Mucosa of gallbladder (tissue), 1 donor: ENCODE data around the gene LRRC8A. TPM values are rescaled to one million over a fixed set of nuclear protein-coding genes. Genes with fewer than 3 reads are reported as not detected.

Experiments used
- DNase-seq: peaks from one replicate; pipeline ENCODE4 v3.0.0-alpha.2; 2020; ENCODE audit warnings: low spot score
- total RNA-seq: library from RNA; stranded (reverse); gene quantifications from one replicate; pipeline ENCODE4 v1.2.1, GENCODE V29; 2021
- donor health status: DM: no; HTN: no; CAD: no.

Gene LRRC8A
- total RNA-seq, 1 donor from 2014 or later = 61.8 TPM

DNA sequence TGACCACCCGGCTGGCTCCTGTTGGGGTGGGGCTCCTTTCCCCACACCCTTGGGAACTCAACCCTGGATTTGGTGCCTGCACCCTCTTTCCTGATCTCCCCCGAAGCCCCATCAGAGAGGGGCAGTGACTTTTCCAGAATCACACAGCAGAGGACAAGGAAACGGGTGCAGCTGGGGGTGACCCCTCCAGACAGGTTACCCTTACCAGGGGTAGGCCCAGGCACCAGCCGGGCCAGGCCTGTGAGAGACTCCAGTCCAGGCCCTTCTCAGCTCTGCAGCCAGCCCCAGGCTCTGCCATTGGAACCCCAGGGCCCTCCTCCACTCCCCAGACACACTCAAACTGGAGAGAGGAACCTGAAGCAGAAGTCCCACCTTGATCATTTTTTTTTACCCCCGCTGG, 19.9 kb downstream of the LRRC8A start:
- no peak for DNase-seq

- peak; percentile 55 for DNase-seq
Observed at GRCh38 chr9:128902351-128903078, 20.6 kb downstream of the LRRC8A start.

- no peak for DNase-seq
Observed at GRCh38 chr9:128903079-128903461, 21.1 kb downstream of the LRRC8A start.

DNA sequence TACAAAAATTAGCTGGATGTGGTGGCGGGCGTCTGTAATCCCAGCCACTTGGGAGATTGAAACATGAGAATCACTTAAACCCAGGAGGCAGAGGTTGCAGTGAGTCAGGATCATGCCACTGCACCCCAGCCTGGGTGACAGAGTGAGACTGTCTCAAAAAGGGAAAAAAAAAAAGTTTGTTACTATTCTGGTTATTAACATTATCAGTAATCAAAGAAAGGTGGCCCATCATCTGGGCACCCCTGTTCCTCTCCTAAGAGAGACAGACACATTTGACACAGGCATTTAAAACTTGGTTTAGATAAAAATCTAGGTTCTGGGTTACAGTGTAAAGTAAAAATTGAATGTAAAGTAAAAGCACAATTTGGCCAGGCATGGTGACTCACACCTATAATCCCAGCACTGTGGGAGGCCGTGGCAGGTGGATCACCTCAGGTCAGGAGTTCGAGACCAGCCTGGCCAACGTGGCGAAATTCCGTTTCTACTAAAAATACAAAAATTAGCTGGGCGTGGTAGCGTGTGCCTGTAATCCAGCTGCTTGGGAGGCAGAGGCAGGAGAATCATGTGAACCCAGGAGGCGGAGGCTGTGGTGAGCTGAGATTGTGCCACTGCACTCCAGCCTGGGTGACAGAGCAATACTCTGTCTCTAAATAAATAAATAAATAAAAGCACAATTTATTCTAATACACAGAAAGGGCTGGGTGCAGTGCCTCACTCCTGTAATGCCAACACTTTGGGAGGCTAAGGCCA, 22.1 kb downstream of the LRRC8A start:
- no peak for DNase-seq

DNA sequence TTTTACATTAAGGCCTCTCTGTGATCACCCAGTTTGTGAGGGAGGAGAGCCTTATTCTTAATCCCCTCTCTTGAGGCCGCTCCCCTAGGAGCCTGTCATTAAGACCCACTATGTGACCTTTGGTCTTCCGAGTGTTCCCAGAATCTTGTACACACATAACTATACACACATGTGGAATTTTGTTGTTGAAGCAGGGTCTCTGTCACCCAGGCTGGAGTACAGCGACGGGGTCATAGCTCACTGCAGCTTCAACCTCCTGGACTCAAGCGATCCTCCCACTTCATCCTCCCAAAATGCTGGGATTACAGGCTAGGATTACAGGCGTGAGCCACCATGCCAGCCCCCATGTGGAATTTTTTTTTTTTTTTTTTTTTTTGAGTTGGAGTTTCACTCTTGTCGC, 24.0 kb downstream of the LRRC8A start:
- DNase-seq = no peak

- no peak for DNase-seq
Observed at GRCh38 chr9:128906741-128907140, 24.8 kb downstream of the LRRC8A start.

DNA sequence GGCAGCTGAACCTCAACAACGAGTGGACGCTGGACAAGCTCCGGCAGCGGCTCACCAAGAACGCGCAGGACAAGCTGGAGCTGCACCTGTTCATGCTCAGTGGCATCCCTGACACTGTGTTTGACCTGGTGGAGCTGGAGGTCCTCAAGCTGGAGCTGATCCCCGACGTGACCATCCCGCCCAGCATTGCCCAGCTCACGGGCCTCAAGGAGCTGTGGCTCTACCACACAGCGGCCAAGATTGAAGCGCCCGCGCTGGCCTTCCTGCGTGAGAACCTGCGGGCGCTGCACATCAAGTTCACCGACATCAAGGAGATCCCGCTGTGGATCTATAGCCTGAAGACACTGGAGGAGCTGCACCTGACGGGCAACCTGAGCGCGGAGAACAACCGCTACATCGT, 26.4 kb downstream of the LRRC8A start:
- DNase-seq = no peak

- DNase-seq = no peak
Observed at GRCh38 chr9:128909859-128910258, 27.9 kb downstream of the LRRC8A start.

- DNase-seq = no peak
Observed at GRCh38 chr9:128910906-128911305, 29.0 kb downstream of the LRRC8A start.

- no peak for DNase-seq
Observed at GRCh38 chr9:128911529-128912035, 29.6 kb downstream of the LRRC8A start.

- no peak for DNase-seq
Observed at GRCh38 chr9:128912270-128912853, 30.4 kb downstream of the LRRC8A start.

DNA sequence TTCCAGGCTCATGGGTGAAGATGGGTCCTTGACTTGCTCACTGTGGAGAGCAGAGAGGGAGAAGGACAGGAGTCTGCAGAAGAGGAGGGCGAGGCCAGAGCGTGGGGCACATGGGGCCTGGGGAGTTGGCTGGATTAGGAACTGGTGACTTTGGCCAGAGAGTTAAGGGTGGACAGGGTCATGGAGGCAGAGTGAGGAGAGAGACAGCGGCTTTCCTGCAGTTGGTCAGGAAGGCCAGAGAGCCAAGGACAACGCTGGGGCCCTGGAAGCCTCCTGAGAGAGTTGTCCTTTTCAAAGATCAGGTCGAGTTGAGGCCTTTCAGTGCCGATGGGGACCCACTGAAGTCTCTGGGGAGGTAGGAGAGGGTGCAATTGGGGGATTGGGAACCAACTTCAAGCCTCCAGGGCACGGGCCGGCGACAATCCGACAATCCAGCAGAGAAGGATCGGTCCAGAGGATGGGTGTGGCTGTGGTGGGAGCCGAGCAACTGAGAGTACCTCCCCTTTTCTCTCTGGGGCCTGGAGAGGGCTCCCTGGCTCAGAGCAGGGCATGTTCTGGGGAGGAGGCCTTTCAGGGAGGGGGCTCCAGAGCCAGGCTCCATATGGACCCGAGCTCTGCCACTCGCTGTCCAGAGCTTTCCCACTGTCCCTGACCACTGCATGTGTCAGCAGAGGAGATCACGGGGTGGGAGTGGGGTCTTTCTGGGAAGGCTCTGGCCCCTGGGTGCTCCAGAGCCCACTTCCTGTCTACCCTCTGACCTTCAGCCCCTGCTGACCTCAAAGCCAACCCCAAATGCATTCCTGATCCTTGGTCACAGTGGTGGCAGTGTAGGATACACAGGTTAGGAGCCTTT, 31.3 kb downstream of the LRRC8A start:
- DNase-seq = no peak

DNA sequence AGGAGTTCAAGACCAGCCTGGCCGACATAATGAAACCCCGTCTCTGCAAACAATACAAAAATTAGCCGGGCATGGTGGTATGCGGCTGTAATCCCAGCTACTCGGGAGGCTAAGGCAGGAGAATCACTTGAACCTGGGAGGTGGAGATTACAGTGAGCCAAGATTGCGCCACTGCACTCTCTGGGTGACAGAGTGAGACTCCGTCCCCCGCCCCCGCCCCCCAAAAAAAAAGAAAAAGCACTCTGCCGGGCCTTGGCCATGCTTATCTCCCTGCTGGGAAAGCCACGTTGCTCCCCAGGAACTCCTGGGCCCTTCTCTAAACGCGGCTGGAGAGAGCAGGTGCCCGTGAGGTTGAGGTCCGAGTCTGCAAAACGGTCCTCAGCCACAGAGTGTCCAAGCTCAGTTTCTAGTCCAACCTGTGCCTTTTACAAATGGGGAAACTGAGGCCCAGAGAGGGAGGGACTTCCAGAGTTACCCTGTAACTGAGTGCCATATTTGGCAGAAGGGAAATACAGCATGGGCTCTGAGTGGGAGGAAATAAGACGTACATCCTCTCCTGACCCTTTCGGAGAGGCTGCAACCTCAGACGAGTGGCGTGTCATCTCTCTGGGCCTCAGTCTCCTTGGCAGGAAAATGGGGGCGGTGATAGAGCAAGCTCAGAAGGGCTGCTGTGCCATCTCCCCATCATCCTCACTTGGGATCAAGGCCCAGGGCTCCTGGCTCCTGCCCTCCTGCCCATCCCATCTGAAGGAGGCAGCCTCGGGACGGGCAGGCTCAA, 32.3 kb downstream of the LRRC8A start:
- no peak for DNase-seq

GRCh38 chr9:128916204-128916603, 34.3 kb downstream of the LRRC8A start:
- DNase-seq = no peak

DNA sequence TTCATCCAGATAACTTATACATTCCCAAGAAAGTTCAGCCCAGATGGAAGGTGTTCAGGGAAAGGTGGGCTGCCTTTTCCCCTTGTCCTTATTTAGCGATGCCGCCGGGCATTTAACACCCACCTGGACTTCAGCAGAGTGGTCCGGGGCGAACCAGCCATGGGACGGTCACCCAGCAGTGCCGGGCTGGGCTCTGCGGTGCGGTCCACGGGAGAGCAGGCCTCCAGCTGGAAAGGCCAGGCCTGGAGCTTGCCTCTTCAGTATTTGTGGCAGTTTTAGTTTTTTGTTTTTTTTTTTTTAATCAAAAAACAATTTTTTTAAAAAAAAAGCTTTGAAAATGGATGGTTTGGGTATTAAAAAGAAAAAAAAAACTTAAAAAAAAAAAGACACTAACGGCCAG, 34.8 kb downstream of the LRRC8A start:
- DNase-seq = no peak

DNA sequence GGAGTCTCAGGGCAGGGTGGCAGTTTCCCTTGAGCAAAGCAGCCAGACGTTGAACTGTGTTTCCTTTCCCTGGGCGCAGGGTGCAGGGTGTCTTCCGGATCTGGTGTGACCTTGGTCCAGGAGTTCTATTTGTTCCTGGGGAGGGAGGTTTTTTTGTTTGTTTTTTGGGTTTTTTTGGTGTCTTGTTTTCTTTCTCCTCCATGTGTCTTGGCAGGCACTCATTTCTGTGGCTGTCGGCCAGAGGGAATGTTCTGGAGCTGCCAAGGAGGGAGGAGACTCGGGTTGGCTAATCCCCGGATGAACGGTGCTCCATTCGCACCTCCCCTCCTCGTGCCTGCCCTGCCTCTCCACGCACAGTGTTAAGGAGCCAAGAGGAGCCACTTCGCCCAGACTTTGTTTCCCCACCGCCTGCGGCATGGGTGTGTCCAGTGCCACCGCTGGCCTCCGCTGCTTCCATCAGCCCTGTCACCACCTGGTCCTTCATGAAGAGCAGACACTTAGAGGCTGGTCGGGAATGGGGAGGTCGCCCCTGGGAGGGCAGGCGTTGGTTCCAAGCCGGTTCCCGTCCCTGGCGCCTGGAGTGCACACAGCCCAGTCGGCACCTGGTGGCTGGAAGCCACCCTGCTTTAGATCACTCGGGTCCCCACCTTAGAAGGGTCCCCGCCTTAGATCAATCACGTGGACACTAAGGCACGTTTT, 35.4 kb downstream of the LRRC8A start:
- DNase-seq = peak; percentile 82

DNA sequence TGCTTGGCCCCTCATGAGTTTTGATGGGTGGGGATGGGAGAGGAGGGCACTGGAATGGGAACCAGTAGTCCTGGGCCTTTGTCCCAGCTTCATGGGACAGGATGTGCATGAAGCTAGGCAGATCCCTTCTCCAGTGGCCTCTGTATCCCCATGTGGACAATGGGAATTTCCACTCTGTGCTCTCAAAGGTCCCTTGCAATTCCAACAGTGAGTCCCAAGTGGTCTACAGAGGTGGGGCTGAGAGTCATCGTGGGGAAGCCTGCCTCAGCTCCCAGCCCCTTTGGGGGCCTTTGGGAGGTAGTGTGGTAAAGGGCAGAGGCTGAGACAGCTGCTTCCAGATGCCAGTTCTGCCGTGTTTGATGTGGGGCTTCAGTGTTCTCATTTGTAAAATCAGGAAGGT, 37.0 kb downstream of the LRRC8A start:
- DNase-seq = no peak

- DNase-seq = no peak
Observed at GRCh38 chr9:128919402-128920089, 37.6 kb downstream of the LRRC8A start.

DNA sequence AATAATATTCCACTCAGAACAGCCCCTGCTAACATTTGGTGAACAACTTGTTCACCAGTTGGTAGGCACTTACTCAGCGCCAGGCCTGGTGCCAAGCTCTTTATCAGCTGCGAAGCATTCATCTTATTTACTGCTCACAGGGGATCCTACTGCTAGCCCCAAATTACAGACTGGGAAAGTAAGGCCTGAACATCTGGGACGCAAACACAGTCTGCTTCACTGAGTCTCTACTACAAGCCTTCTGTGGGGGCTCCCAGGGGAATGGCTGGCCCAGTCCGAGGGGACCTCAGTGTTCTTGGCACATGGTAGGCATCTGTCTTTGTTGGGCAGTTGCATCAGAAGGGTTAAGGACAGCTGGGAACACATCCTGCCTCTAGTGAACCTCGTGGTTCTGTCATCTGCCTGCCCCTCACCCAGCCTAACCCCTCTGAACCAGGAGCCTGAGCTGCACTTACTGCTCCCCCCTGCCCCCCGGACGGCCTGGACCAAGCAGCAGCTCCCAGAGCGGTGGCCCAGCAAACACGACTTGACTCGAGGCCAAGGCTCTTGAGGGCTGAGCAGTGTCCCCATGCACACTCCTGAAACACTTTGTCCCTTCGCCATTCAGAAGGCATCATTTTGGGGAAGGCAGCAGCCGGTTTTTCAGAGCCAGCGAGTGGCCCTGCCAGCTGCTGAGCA, 38.6 kb downstream of the LRRC8A start, which contains the start of gene PHYHD1:
TSS of gene PHYHD1 (plus strand) at position 602 of the 678 bp plus-strand sequence. CDS start 1,342 bp downstream, outside the sequence.
- no peak for DNase-seq
